GM18502 (cell line): ENCODE data around the gene FGD5.

Source experiments
- ATAC-seq: cut with Tn5 transposase; IDR thresholded peaks from one replicate; pipeline ENCODE4 v1.9.1; 2021; ENCODE audit warnings: mild to moderate bottlenecking; ENCODE audit not compliant: unreplicated experiment, poor library complexity

FGD5 gene

DNA sequence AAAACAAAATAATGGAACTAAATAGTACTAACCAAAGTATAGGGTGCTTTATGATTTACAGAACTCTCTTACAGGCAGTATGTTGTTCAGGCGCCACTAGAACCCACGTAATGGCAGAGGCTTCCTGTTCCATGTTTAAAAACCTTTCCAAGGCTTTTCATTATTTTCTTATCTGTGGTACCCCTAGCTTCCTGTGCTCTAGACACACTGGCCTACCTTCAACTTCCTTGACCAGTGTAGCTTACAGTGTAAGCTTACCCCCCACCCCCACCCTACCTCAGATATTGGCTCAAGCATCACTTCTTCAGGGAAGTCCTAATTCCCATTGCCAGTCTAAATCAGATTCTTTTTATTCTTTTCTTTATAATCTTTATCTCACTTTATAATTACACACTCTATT lies 131.5 kb downstream of the FGD5 start:
- ATAC-seq, result no peak

DNA sequence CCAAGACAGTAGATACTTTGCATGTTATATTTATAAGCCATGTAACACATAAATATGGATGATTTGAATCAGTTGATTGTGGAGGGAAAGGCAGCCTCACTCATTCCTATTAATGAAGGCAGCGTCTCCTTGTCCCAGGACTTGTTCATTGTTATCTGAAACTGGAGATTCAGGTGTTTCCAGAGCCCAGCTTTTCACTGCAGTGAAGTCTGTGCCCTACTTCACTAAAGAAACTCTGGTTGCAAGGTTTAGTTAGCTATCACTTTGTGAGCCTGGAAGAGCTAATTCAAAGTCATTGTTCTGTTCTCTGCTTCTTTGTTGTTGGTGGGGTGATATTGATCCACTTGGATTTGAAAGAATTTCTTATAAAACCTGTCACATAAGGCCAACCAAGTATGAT lies 138.4 kb downstream of the FGD5 start:
- ATAC-seq, result no peak

DNA sequence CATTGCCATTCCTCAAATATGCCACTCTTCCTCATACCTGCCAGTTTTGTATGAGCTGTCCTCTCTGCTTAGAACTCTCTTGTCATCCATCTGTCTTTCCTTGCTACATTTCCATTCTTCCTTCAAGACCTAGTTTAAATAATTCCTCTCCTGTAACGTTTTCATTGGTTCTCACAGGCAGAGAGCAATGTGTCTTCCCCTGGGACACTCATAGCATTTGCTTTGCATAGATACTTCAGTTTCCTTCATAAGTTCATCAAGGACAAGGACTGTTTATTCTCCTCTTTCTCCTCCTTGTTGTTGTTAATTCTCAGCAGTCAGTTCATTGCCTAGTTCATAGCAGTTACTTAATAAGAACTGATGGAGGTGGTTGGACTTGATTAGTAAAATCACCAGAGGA lies 139.2 kb downstream of the FGD5 start:
- ATAC-seq, result no peak

DNA sequence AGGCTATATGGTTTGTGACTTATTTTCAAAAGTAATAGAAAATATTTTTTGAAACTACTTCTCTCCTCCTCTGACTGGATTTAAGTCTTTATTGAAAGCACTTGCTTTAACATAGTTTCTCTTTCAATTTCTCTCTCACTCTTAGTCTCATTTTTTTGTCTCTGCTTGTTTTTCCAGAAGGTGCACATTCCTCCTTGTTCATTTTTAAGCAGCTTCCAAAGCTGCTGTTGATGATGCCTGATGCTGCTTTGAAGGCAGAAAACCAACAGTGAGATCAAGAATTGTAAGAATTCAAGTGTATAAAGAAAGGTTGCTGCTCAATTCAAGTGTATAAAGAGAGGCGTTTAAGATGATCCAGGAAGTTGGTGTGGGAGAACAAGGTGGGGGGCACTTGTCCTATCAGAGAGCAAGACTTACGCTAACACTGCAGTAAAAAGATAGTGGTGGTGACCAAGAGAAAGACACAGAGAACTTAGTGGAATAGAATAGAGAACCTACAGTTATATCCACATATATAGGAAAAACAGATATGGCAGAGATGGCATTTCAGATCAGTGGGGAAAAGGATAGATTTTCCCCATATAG lies 140.7 kb downstream of the FGD5 start:
- ATAC-seq, result peak; percentile 52

DNA sequence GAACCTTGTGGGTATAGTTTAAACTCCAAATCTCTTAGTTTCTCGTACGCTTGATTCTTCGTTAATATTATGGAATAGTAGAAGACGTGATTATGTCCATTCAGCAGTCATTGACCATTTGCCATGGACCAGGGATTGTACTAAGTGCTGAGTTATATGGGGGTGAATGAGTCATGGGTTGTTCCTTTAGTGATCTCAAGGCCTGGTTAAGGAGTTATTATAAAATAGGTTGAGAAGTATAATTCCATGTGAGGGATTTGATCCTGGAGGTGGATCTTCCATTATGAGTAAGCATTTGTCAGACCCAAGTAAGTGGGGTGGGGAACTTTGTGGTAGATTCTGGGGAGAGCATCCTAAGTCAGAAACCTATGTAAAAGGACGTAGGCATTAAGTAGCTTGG lies 144.0 kb downstream of the FGD5 start:
- no peak for ATAC-seq

DNA sequence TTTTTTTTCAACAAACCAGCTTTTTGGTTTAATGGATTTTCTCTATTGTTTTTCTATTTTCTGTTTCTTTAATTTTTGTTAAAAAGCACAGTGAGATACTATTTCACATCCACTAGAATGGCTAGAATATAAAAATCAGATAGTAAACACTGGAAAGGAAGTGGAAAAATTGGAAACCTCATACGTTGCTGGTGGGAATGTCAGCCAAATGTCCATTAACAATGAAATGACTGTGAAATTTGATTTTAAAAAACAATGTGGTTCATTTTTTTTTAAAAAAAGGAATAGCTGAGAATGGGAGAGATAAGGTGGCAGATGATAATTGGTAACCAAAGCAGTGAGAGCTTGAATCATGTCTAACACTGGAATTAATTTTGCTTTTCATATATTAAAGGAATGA lies 148.5 kb downstream of the FGD5 start:
- ATAC-seq, result no peak

DNA sequence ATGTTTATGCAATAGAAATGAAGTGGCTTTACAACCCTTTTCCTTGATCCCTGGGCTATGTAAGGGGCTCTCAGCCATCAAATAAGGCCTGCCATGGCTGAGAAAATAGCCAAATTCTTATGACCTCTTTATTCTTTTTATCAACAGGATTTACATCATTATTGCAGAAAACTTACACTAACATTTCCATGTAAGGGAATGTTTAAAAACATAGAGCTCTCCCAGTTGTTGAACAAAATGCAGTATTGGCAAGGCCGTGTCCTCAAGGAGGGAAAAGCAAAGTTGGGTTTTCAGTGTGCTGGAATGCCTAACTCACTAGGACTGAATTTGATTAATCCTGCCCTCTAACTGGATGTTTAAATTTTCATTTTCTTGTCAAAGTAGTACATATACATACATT lies 150.9 kb downstream of the FGD5 start:
- ATAC-seq, result no peak

DNA sequence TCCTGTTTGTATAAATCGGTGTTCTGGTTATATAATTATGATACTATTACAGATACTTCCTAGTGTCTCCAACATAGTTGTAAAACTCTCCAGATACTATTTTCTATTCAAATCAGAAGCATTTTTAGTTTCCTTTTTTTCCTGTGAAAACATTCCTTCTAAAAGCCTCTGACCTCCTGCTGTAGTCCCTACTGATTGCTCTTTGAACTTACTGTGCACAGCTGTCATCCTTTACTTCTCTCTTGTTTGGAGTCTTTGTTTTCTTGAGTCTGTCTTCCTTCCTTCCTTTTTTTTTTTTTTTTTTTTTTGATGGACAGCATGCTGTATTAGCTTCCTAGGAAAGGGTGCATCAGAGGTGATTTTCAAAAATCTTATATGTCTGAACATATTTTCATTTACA lies 157.6 kb downstream of the FGD5 start:
- ATAC-seq, result no peak

DNA sequence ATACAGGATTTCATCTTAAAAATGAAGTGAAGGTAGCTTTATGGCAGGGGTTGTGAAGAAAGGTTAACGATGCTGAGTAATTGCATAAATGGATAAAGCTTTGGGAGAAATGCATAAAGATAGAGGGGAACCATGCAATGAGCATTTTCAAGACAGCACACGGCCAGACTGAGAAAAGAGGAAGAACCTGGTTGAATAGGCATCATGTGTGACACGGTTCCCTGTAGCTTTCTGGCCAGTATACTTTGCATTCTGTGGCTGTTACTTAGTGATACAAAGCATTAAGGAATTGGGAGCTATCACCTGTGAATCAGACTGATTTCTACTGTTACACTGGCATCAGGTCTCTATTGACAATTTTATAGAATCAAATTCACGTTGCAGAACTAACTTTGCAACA lies 161.9 kb downstream of the FGD5 start:
- ATAC-seq, result no peak
